Prostate gland (tissue), 2 donors: Measurements from ENCODE around the gene TCERG1L. TPM values are rescaled to one million over a fixed set of nuclear protein-coding genes. Genes with fewer than 3 reads are reported as not detected.

ENCODE experiments used
- DNase-seq: peaks from one replicate; pipeline ENCODE4 v3.0.0-alpha.2; 2019; ENCODE audit warnings: low spot score
- H3K27ac ChIP-seq, 2 donors: fragments of 200-600 bp; sonication (generic); 2 replicates each; pipeline ENCODE4 v1.5.1; 2017 to 2019
- H3K27me3 ChIP-seq: fragments of 200-600 bp; sonication (generic); replicated peaks from 2 replicates; pipeline ENCODE4 v1.5.1; 2019; ENCODE audit not compliant: insufficient read depth
- H3K36me3 ChIP-seq, 2 donors: fragments of 200-600 bp; sonication (generic); 1 replicate in 1 of 2; 2 replicates in 1 of 2; pipeline versions ENCODE4 v1.5.1 to v1.8.1; 2017 to 2019
- H3K4me1 ChIP-seq: fragments of 200-600 bp; sonication (generic); replicated peaks from 2 replicates; pipeline ENCODE4 v1.5.1; 2019
- H3K4me3 ChIP-seq, 2 donors: fragments of 200-600 bp; sonication (generic); 2 replicates each; pipeline ENCODE4 v1.5.1; 2017 to 2019
- H3K9me3 ChIP-seq: fragments of 200-600 bp; sonication (generic); 2 replicates; pipeline ENCODE4 v1.5.1; 2017
- POLR2A ChIP-seq: fragments of 450-650 bp; IDR thresholded peaks from one replicate; pipeline ENCODE4 v1.6.1; 2016; ENCODE audit warnings: antibody characterized with exemption, mild to moderate bottlenecking
- POLR2AphosphoS5 ChIP-seq: sonication (generic); formaldehyde crosslinking; IDR thresholded peaks from one replicate; pipeline ENCODE4 v1.6.1; 2017; ENCODE audit warnings: antibody characterized with exemption
- WGBS: methylation state at CpG from one replicate; pipeline ENCODE4 v1.1.5; 2018; 5-methylcytosine and 5-hydroxymethylcytosine counted together
- intact Hi-C: fragments of 100-400 bp; cut with DNase I; formaldehyde crosslinking; loops from one replicate; pipeline ENCODE4 v1.14.2; 2022
- total RNA-seq, 2 donors: library from RNA; depleted of rRNA; stranded (reverse); fragments of >200 nt; gene quantifications; one replicate each; pipeline ENCODE4 v1.1.0, GENCODE V29; 2016
- TF ChIP-seq, protein P1 (sequence below), 4 experiments: fragments of 200-600 bp in 2 of 4; fragments of 450-650 bp in 2 of 4; sonication (generic) in 2 of 4; IDR thresholded peaks; 1 replicate in 3 of 4; 2 replicates in 1 of 4; pipeline ENCODE4 v1.5.1; 2016 to 2019; ENCODE audit warnings: antibody characterized with exemption in 4 of 4, mild to moderate bottlenecking in 2 of 4, moderate library complexity in 2 of 4

Gene TCERG1L
- total RNA-seq, 2 donors from 2014 or later: 0.23 to 4.0 TPM

DNA sequence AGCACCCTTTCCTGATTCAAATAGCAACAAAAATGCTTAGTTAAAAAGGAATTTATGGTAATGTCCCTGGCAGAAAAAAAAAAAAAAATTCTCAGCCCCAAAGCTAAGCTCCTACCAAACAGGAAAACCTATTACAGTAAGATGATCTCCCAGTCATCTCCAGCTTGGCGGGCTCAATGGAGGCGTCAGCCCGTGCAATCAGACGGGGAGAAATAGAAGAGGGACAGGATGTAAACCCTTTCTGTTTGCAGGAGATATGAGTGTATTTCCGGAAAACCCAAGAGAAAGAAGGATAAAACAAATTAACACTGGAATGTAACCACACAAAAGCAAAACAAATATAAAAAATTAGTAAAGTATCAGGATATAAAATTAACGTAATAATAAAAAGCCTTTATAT lies 242.8 kb downstream of the TCERG1L start:
- no peak overlapping the region for H3K4me3 ChIP-seq
- H3K36me3 ChIP-seq: no peaks in the 10 kb centered on the region
- H3K27ac ChIP-seq: no peak overlapping the region
- WGBS: 36% methylated on average over 6 of the region's 6 CpGs
- no peaks in the 10 kb centered on the region for H3K4me1 ChIP-seq
- intact Hi-C loops: no loop called here
- no peaks in the 10 kb centered on the region for H3K27me3 ChIP-seq
- DNase-seq: no peak
- TF ChIP-seq POLR2A (no peak), POLR2AphosphoS5 (no peak)
- TF ChIP-seq, protein P1, sequence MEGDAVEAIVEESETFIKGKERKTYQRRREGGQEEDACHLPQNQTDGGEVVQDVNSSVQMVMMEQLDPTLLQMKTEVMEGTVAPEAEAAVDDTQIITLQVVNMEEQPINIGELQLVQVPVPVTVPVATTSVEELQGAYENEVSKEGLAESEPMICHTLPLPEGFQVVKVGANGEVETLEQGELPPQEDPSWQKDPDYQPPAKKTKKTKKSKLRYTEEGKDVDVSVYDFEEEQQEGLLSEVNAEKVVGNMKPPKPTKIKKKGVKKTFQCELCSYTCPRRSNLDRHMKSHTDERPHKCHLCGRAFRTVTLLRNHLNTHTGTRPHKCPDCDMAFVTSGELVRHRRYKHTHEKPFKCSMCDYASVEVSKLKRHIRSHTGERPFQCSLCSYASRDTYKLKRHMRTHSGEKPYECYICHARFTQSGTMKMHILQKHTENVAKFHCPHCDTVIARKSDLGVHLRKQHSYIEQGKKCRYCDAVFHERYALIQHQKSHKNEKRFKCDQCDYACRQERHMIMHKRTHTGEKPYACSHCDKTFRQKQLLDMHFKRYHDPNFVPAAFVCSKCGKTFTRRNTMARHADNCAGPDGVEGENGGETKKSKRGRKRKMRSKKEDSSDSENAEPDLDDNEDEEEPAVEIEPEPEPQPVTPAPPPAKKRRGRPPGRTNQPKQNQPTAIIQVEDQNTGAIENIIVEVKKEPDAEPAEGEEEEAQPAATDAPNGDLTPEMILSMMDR (IDR thresholded peaks at IDR 0.05): no peak
- no peaks in the 10 kb centered on the region for H3K9me3 ChIP-seq

DNA sequence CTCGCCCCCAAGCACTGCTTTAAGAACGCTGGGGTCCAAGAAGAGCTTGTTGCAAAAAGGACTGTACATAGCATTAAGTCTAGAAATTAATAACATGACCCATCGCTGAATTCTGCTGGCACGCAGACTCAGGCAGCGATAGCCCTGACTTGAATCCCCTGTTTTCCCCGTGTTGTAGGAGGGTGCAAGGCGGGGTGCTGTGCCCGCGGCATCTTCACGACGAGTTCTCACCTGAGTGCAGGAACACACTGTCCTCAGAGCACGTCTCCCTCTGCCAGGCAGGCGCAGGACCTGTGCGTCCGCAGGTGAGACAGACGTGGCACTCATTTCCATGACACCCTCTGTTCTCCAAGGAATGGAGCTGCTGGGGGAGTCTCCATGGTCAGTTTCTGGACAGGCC lies 243.2 kb downstream of the TCERG1L start:
- 83% methylated on average over 16 of the region's 16 CpGs for WGBS
- intact Hi-C loops: no loop called here
- Histone ChIP-seq H3K4me3 (no peak overlapping the region), H3K27ac (no peak overlapping the region), H3K4me1 (no peaks in the 10 kb centered on the region), H3K27me3 (no peaks in the 10 kb centered on the region), H3K36me3 (no peaks in the 10 kb centered on the region), H3K9me3 (no peaks in the 10 kb centered on the region)
- TF ChIP-seq POLR2A: no peak
- TF ChIP-seq POLR2AphosphoS5: no peak
- TF ChIP-seq, protein P1 (IDR thresholded peaks at IDR 0.05): no peak
- DNase-seq: no peak

DNA sequence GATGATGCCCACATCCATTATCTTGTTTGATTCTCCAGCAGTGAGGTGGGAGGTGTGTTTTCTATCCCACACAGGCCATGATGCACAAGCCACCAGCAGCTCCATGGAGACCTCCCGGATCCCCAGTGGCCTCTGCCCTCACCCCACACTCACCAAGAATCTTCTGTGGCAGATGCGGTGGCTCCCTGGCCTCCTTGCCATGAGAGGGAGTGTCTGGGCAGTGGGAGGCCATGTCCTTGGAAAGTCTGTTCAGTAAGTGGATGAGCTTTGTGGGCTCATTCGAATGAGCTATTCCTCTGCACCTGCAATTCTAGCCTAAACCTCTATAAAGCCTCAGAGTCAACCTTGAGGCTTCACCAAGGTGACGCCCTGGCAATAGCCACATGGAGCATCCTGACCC lies 243.8 kb downstream of the TCERG1L start:
- H3K36me3 ChIP-seq: no peaks in the 10 kb centered on the region
- no peaks in the 10 kb centered on the region for H3K4me1 ChIP-seq
- H3K27me3 ChIP-seq: no peaks in the 10 kb centered on the region
- H3K27ac ChIP-seq: no peak overlapping the region
- WGBS: 99% methylated on average over 4 of the region's 4 CpGs
- DNase-seq: no peak
- H3K9me3 ChIP-seq: no peaks in the 10 kb centered on the region
- no peak overlapping the region for H3K4me3 ChIP-seq
- TF ChIP-seq, protein P1 (IDR thresholded peaks at IDR 0.05): no peak
- TF ChIP-seq POLR2AphosphoS5 (no peak), POLR2A (no peak)
- intact Hi-C loops: no loop called here

DNA sequence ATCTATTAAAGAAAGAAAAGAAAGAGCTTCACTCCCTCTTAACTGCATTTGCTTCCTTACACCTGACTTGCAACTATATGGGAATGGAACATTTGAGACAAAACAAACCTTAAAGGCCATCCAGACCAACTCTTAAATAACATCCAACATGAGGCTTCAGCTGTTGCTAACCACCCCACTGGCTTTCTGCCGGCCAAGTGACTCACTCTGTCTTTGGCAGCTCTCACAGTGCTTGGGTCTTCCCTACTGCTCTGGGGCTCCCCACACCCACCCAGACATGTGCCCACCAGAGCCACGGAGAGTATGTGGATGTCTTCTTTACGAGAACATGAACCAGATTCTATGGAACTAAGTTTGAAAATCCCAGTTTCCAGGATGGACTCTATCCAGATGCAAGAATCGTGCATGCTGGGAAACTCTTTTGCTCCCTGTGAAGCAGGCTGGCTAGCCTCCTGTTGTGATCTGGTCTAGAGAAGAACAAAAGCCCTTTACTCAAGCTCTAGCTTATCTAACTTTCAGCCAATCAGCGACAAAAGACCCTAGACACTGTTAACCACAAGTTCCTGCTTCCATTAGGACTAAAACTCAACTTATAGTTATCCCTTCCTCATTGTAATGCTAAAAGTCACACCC lies 245.7 kb downstream of the TCERG1L start:
- intact Hi-C loops: no loop called here
- H3K27ac ChIP-seq: no peak overlapping the region
- DNase-seq: no peak
- no peak for TF ChIP-seq POLR2AphosphoS5
- TF ChIP-seq POLR2A: no peak
- TF ChIP-seq, protein P1 (IDR thresholded peaks at IDR 0.05): no peak
- H3K4me1 ChIP-seq: no peaks in the 10 kb centered on the region
- WGBS: 44% methylated on average over 5 of the region's 5 CpGs
- H3K4me3 ChIP-seq: no peak overlapping the region
- H3K27me3 ChIP-seq: no peaks in the 10 kb centered on the region
- H3K9me3 ChIP-seq: no peaks in the 10 kb centered on the region
- no peaks in the 10 kb centered on the region for H3K36me3 ChIP-seq

DNA sequence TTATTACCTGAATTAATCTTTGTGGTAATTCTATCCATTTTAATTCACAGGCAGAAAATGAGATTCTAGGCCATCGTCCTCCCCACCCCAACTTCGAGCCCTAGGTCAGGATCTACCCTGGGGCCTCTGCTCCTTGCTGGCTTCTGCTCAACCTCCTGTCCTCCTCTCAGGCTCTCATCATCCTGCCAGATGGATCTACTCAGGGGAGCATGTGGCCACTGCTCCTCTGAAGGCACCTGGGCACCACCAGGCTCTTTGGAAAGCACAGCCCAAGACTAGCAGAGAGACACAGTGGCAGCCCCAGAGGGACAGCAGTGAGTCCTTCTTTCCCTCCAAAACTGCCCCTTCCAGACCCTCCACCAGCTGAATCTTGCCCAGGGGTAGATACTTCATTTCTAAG lies 248.2 kb downstream of the TCERG1L start:
- TF ChIP-seq, protein P1 (IDR thresholded peaks at IDR 0.05): no peak
- no peak for TF ChIP-seq POLR2AphosphoS5
- no peak overlapping the region for H3K27ac ChIP-seq
- no peaks in the 10 kb centered on the region for H3K9me3 ChIP-seq
- DNase-seq: no peak
- H3K4me1 ChIP-seq: no peaks in the 10 kb centered on the region
- no peaks in the 10 kb centered on the region for H3K36me3 ChIP-seq
- intact Hi-C loops: no loop called here
- H3K4me3 ChIP-seq: no peak overlapping the region
- 92% methylated on average over 2 of the region's 2 CpGs for WGBS
- no peaks in the 10 kb centered on the region for H3K27me3 ChIP-seq
